Mesothelial cell of epicardium (in vitro differentiated cells): ENCODE data around the gene KLF16. TPM values are rescaled to one million over a fixed set of nuclear protein-coding genes. Genes with fewer than 3 reads are reported as not detected.

Experiments used
- DNase-seq, 2 experiments: peaks; one replicate each; pipeline ENCODE4 v3.0.0; 2021; ENCODE audit warnings: low spot score in 2 of 2; ENCODE audit not compliant: unreplicated experiment in 2 of 2
- H3K27ac Mint-ChIP-seq: 2 replicates; pipeline ENCODE4 v1.8.0; 2021; ENCODE audit warnings: mixed read lengths
- H3K27me3 Mint-ChIP-seq: 2 replicates; pipeline ENCODE4 v1.8.0; 2021; ENCODE audit warnings: low read depth, mixed read lengths
- H3K36me3 Mint-ChIP-seq: 2 replicates; pipeline ENCODE4 v1.8.0; 2021; ENCODE audit warnings: mixed read lengths
- H3K4me1 Mint-ChIP-seq: 2 replicates; pipeline ENCODE4 v1.8.0; 2021; ENCODE audit warnings: mixed read lengths
- H3K4me3 Mint-ChIP-seq: 2 replicates; pipeline ENCODE4 v1.8.0; 2021; ENCODE audit warnings: mild to moderate bottlenecking, moderate library complexity, mixed read lengths
- H3K9me3 Mint-ChIP-seq: 2 replicates; pipeline ENCODE4 v1.8.0; 2021; ENCODE audit warnings: mixed read lengths
- CTCF ChIP-seq: fragments of 200-600 bp; sonication (generic); IDR thresholded peaks from one replicate; pipeline ENCODE4 v1.5.0; 2021; ENCODE audit warnings: antibody characterized with exemption; ENCODE audit not compliant: unreplicated experiment
- total RNA-seq: library from RNA; stranded (reverse); gene quantifications from 3 replicates; pipeline ENCODE4 v1.2.1, GENCODE V29; 2021

KLF16 gene
- total RNA-seq, 1 donor from 2014 or later: 23.5 TPM

GRCh38 chr19:1865172-1866010 is 2.0 kb upstream of the KLF16 start:
- Mint-ChIP-seq H3K4me3 (peak overlapping the region; percentile 62), H3K4me1 (peaks cover 18% of the 10 kb centered on the region), H3K27ac (peak overlapping the region; percentile 67), H3K9me3 (no peaks in the 10 kb centered on the region), H3K27me3 (peaks cover 13% of the 10 kb centered on the region), H3K36me3 (no peaks in the 10 kb centered on the region)
- no peak for DNase-seq
- TF ChIP-seq CTCF: no peak

GRCh38 chr19:1864480-1865171 is 1.2 kb upstream of the KLF16 start:
- peak; percentile 77 for TF ChIP-seq CTCF
- peak overlapping the region; percentile 70 for H3K4me3 Mint-ChIP-seq
- H3K9me3 Mint-ChIP-seq: no peaks in the 10 kb centered on the region
- peak in 1 of 2 experiments; percentile 72 for DNase-seq
- no peaks in the 10 kb centered on the region for H3K36me3 Mint-ChIP-seq
- peaks cover 18% of the 10 kb centered on the region for H3K4me1 Mint-ChIP-seq
- H3K27ac Mint-ChIP-seq: no peak overlapping the region
- peaks cover 13% of the 10 kb centered on the region for H3K27me3 Mint-ChIP-seq

GRCh38 chr19:1863638-1864479 is 480 bp upstream of the KLF16 start:
- H3K27me3 Mint-ChIP-seq: peaks cover 13% of the 10 kb centered on the region
- H3K9me3 Mint-ChIP-seq: no peaks in the 10 kb centered on the region
- peaks cover 23% of the 10 kb centered on the region for H3K4me1 Mint-ChIP-seq
- peak; percentile 93 to 94 for DNase-seq
- H3K36me3 Mint-ChIP-seq: no peaks in the 10 kb centered on the region
- no peak for TF ChIP-seq CTCF
- H3K4me3 Mint-ChIP-seq: peak overlapping the region; percentile 70
- no peak overlapping the region for H3K27ac Mint-ChIP-seq

- Mint-ChIP-seq H3K4me1 (peaks cover 28% of the 10 kb centered on the region), H3K36me3 (no peaks in the 10 kb centered on the region), H3K27ac (peak overlapping the region; percentile 87), H3K4me3 (peak overlapping the region; percentile 91), H3K27me3 (peaks cover 13% of the 10 kb centered on the region), H3K9me3 (no peaks in the 10 kb centered on the region)
- no peak for TF ChIP-seq CTCF
- no peak for DNase-seq
Observed at GRCh38 chr19:1862424-1863327, 703 bp downstream of the KLF16 start.

GRCh38 chr19:1862068-1862423 is 1.3 kb downstream of the KLF16 start:
- H3K9me3 Mint-ChIP-seq: no peaks in the 10 kb centered on the region
- H3K4me1 Mint-ChIP-seq: peaks cover 30% of the 10 kb centered on the region
- peak overlapping the region; percentile 87 for H3K27ac Mint-ChIP-seq
- no peak for TF ChIP-seq CTCF
- no peak for DNase-seq
- H3K27me3 Mint-ChIP-seq: peaks cover 13% of the 10 kb centered on the region
- no peaks in the 10 kb centered on the region for H3K36me3 Mint-ChIP-seq
- H3K4me3 Mint-ChIP-seq: peak overlapping the region; percentile 91
